COLO668 (cell line): ENCODE measurements around the gene RBPJ.

Experiments used
- DNase-seq: peaks from one replicate; lab custom pipeline; 2025; ENCODE audit not compliant: unreplicated experiment; lab: John Stamatoyannopoulos, UW

The RBPJ gene

GRCh38 chr4:26454961-26455360 lies 134.1 kb downstream of the RBPJ start:
- DNase-seq, result no peak

DNA sequence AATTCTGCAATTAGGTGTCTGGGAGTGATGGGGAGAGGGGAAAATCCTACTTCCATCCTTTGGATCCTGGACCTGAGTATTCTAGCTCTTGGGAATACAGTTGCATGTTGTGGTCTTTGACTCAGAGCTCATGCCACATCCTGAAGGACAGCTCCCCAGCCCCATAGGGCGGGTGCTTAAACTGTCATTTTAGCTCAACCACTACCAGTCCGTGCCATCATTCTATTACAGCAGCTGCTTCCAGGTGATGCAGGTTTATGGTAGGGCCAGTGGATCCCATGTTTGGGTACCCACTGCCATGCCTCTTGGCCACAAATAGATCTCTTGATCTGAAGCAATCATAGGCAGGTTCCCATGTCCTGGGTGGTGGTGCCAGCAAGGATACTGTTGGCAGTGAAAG lies 134.8 kb downstream of the RBPJ start:
- DNase-seq, result no peak

GRCh38 chr4:26457412-26457811 lies 136.6 kb downstream of the RBPJ start:
- DNase-seq, result no peak

GRCh38 chr4:26458157-26458561 lies 137.3 kb downstream of the RBPJ start:
- DNase-seq, result no peak

DNA sequence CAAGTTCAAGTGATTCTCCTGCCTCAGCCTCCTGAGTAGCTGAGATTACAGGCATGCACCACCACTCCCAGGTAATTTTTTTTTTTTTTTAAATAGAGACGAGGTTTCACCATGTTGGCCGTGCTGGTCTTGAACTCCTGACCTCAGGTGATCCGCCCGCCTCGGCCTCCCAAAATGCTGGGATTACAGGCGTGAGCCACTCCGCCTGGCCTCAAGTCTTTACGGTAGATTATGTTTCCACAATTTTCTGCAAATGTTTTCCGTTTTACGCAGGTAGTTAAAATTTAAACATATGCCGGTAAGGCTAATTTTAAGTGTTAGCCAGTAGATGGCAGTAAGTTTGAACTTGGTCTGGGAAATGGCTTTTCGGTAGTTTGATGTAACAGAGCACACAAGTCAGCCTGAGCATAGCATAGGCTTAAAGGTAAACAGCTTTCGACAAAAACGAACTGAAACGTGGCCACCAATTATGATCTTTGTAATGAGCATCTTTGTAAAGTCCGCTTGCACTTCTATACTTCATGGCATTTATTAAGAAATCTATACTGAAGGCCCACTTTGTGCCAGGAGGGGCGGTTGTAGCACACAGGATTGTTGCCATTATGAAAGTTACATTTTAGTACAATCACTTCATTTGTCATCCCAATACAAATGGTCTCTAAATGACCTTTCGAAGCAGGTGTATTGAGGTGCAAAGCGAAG lies 138.4 kb downstream of the RBPJ start:
- no peak for DNase-seq

GRCh38 chr4:26459756-26460530 lies 139.1 kb downstream of the RBPJ start:
- no peak for DNase-seq

DNA sequence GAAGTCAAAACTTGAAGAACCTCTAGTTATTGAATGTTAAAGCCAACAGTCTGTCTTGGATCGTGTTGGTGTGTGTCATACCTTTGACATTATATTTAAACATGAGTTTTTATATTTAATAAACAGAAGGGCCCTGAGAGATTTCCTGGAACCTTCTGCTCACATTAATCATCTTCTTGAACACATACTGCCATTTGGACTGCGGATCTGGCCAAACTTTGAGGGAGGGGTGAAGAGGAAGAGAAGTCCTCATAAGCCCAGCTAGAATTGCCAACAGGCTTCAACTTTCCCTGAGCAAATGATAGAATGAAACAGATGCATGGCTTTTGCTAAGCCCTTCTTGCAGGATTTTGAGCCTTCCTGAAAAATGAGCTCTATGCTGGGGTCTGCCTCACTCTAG lies 142.1 kb downstream of the RBPJ start:
- no peak for DNase-seq

DNA sequence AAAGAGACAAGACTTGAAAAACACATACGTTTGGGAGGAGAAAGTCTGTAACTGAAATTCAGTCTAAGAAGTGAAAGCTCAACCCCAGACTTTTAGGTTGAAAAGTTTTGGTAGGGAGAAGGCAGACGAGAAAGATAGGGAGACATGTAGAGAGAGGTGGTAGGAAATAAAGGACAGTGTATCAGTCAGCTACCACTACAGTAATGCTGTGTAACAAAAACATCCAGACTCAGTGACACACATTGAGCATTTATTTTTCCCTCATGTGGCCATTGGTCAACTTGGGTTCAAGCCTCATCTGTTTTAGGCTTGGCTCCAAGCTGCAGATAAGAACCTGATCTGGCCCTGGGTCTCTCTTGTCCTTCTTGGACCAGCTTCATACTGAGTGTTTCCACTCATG lies 142.6 kb downstream of the RBPJ start:
- no peak for DNase-seq

GRCh38 chr4:26464420-26465095 lies 143.7 kb downstream of the RBPJ start:
- DNase-seq, result no peak

- DNase-seq, result no peak
Observed at GRCh38 chr4:26466578-26467270, 145.9 kb downstream of the RBPJ start.

DNA sequence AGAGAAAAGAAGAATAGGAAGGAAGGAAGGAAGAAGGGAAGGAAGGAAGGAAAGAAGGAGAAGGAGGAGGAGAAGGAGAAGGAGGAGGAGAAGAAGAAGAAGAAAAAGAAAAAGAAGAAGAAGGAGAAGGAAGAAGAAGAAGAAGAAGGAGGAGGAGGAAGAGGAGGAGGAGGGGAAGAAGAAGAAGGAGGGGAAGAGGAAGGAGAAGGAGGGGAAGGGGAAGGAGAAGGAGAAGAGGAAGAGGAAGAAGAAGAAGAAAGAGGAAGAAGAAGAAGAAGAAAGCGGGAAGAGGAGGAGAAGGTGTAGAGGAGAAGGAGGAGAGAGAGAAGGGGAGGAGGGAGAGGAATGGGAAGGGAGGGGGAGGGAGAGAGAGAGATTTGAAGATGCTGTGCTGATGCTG lies 146.9 kb downstream of the RBPJ start:
- no peak for DNase-seq

GRCh38 chr4:26468283-26468949 lies 147.6 kb downstream of the RBPJ start:
- DNase-seq, result no peak

DNA sequence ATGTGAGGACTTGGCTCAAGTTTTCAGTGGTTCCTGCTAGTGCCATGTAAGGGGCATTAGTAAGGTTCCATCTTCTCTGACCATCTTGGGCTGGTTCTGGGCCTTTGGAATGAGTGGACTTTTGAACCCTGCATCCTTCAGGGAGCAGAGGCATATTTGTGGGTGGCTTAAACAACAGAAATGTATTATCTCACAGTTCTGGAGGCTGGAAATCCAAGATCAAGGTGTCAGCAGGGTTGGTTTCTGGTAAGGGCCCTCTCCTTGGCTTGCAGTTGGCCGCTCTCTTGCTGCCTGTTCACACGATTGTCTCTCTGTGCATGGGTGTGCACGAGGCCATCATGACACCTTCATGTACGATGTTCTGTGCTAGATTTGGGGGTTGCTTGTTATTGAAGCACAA lies 148.2 kb downstream of the RBPJ start:
- no peak for DNase-seq

DNA sequence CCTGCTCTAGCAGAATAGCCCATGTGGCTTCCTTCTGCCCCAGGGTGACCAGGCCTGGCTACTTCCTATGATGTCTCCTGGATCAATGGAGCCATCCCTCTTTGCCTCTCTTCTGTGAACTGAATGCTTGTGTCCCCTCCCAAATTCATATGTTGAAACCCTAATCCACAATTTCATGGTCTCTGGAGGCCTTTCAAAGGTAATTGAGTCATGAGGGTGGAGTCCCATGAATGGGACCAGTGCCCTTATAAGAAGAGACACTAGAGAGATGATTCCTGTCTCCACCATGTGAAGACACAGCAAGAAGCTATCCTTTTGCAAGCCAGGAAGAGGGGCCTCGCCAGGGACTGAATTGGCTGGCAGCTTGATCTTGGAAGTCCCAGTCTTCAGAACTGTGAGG lies 151.1 kb downstream of the RBPJ start:
- no peak for DNase-seq

GRCh38 chr4:26473893-26474292 lies 153.1 kb downstream of the RBPJ start:
- DNase-seq, result no peak

DNA sequence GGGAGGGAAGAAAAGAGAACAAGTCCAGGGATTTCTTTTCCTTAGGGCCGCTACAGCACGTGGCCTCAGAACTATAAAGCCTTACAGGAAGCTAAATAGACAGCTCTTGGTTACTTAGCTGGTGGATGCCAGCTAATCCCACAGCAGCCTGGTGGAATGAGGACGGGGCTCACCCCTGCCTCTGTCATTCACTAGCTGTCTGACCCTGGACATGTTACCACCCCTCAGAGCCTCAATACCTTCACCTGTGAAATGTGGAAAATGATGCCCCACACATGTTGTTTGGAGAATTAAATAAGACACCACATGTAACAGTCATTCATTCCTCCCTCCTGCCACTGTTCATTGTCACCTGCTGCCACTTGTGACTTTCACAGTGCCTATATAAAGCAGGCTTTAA lies 153.7 kb downstream of the RBPJ start:
- no peak for DNase-seq

GRCh38 chr4:26475716-26476115 lies 154.9 kb downstream of the RBPJ start:
- no peak for DNase-seq

DNA sequence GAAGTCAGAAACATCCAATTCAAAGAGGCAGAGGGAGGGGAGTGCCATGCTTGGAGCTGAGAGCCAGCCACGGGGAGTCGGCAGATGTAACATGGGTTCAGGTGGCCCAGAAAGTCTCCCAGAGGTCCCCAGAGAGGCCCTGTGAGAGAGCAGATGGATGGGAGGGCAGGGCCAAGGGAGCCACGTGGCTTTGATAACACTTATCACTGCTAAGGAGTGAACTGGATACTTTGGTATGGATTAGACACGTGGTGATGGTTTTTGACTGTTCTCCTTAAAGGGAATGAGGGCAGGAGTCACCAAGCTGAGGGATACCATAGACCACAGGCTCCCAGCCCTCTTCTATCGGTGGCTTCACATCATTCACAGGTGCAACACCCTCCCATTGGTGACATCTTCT lies 155.7 kb downstream of the RBPJ start:
- no peak for DNase-seq

DNA sequence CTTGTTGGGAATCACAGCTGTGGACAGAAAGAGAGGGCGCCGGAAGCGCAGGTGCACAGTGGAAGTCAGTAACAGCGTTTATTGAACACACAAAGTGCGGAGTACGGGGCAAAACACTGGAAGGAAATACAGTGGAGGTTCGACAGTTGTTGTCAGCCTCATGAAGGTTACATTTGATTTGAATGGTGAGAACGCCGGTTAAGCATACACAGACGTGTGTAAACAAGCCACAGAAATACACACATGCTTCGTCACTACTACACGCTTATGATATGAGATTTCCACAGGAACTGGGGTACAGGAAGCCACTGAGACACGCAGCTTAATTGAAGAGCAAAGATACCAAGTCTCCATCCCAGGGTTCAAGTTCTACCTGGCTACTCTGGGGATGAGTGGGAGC lies 157.5 kb downstream of the RBPJ start:
- no peak for DNase-seq

GRCh38 chr4:26482508-26483462 lies 162.0 kb downstream of the RBPJ start:
- DNase-seq, result no peak
